ENCODE data around the gene CYP27A1.

CYP27A1 gene

DNA sequence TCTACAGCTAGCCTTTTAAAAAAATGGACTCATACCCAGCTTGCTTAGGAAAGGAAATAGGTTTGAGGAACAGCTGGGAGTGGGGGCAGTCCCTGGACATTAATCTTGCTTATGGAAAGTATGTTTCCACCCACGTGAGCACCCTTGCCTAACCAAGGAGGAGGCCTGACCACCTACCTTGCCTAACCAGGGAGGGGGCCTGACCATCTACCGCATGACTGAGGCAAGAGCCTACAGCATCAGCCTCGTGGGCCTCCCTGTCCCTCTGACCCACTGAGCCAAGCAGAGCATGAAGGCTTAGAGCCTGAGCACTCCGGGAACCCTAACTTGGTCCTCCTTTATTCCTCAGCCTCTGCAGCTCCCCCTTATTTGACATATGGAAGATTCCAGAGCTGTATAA lies 29.4 kb downstream of the CYP27A1 start:
- DNase-seq (ENCODE audit: low spot score): no peak
- Mint-ChIP-seq H3K27me3 (ENCODE audit: low read depth) (peaks cover 11% of the 10 kb centered on the region), H3K27ac (no peak overlapping the region), H3K4me3 (no peak overlapping the region), H3K36me3 (ENCODE audit: low read depth) (no peaks in the 10 kb centered on the region), H3K4me1 (ENCODE audit: low read depth) (no peaks in the 10 kb centered on the region), H3K9me3 (no peaks in the 10 kb centered on the region)

GRCh38 chr2:218812096-218812815 lies 30.3 kb downstream of the CYP27A1 start:
- Mint-ChIP-seq H3K36me3 (ENCODE audit: low read depth) (no peaks in the 10 kb centered on the region), H3K27me3 (ENCODE audit: low read depth) (peaks cover 13% of the 10 kb centered on the region), H3K4me3 (no peak overlapping the region), H3K27ac (no peak overlapping the region), H3K4me1 (ENCODE audit: low read depth) (no peaks in the 10 kb centered on the region), H3K9me3 (no peaks in the 10 kb centered on the region)
- DNase-seq (ENCODE audit: low spot score): no peak

- H3K27ac Mint-ChIP-seq: no peak overlapping the region
Measured at GRCh38 chr2:218812861-218813260, 30.9 kb downstream of the CYP27A1 start.

DNA sequence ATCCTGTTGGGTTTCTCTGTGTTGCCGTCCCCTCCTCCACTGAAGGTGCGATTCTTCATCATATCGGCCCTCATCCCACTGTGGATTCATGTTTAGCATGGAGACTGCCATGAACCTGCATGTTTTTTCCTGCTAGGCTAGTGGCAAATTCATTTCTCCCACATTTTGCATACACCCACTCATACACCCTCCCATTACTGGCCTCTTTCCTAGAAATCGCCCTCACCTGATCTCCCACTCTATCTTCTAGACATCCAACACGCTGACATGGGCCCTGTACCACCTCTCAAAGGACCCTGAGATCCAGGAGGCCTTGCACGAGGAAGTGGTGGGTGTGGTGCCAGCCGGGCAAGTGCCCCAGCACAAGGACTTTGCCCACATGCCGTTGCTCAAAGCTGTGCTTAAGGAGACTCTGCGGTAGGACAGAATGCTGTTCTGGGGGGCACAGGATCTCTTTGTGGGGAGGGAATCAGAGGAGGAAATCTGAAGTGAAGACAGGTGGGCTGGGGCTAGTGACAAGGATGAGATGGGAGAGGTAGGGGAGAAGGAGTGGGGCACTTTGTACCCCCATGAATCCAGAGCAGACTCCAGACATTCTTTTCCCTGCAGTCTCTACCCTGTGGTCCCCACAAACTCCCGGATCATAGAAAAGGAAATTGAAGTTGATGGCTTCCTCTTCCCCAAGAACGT lies 32.0 kb downstream of the CYP27A1 start:
- Mint-ChIP-seq H3K27ac (no peak overlapping the region), H3K4me1 (ENCODE audit: low read depth) (no peaks in the 10 kb centered on the region), H3K4me3 (no peak overlapping the region), H3K27me3 (ENCODE audit: low read depth) (peaks cover 13% of the 10 kb centered on the region), H3K36me3 (ENCODE audit: low read depth) (no peaks in the 10 kb centered on the region), H3K9me3 (no peaks in the 10 kb centered on the region)
- no peak for DNase-seq (ENCODE audit: low spot score)

More at GRCh38 chr2:218812861-218813260, 30.9 kb downstream of the CYP27A1 start:
- Mint-ChIP-seq H3K36me3 (ENCODE audit: low read depth) (no peaks in the 10 kb centered on the region), H3K4me3 (no peak overlapping the region), H3K27me3 (ENCODE audit: low read depth) (peaks cover 18% of the 10 kb centered on the region), H3K9me3 (no peaks in the 10 kb centered on the region), H3K4me1 (ENCODE audit: low read depth) (no peaks in the 10 kb centered on the region)
- no peak for DNase-seq (ENCODE audit: low spot score)

DNA sequence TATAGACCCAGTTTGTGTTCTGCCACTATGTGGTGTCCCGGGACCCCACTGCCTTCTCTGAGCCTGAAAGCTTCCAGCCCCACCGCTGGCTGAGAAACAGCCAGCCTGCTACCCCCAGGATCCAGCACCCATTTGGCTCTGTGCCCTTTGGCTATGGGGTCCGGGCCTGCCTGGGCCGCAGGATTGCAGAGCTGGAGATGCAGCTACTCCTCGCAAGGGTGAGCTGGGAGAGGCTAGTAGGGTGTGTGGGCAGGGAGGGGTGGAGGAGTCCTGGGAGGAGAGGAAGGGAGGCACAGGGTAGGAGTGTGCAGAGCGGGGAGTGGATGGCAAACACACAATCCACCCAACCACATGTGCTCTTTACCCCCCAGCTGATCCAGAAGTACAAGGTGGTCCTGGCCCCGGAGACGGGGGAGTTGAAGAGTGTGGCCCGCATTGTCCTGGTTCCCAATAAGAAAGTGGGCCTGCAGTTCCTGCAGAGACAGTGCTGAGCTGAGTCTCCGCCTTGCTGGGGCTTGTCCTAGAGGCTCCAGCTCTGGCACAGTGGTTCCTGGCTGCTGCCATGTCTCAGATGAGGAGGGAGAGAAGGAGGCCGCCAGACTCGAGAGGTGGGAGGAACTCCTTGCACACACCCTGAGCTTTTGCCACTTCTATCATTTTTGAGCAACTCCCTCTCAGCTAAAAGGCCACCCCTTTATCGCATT lies 32.7 kb downstream of the CYP27A1 start:
- Mint-ChIP-seq H3K9me3 (no peaks in the 10 kb centered on the region), H3K27ac (no peak overlapping the region), H3K4me3 (no peak overlapping the region), H3K27me3 (ENCODE audit: low read depth) (peaks cover 10% of the 10 kb centered on the region), H3K36me3 (ENCODE audit: low read depth) (no peaks in the 10 kb centered on the region), H3K4me1 (ENCODE audit: low read depth) (no peaks in the 10 kb centered on the region)
- no peak for DNase-seq (ENCODE audit: low spot score)

- Mint-ChIP-seq H3K9me3 (no peaks in the 10 kb centered on the region), H3K4me3 (no peak overlapping the region), H3K27ac (no peak overlapping the region), H3K4me1 (ENCODE audit: low read depth) (no peaks in the 10 kb centered on the region), H3K27me3 (ENCODE audit: low read depth) (peaks cover 10% of the 10 kb centered on the region), H3K36me3 (ENCODE audit: low read depth) (no peaks in the 10 kb centered on the region)
- no peak for DNase-seq (ENCODE audit: low spot score)
Measured at GRCh38 chr2:218815244-218815637, 33.3 kb downstream of the CYP27A1 start.

DNA sequence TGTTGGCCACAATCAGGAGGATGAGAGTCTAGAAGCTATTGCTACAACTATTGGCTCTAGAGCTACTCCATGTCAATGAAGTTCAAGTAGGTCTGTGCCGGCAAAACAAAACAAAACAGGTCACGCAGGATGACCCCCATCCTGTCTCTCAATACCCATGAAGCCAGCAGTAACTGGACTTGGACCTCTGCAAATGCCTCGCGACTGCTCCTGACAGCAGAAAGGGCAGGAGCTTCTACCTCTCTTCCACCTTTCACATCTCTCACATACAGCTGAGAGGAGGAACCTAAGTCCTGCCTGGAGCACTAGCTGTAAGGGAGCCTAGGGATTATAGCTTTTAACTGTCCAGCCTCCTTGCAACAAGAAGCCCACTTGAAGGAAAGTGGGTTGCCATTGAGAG lies 33.7 kb downstream of the CYP27A1 start:
- no peak overlapping the region for H3K27ac Mint-ChIP-seq

DNA sequence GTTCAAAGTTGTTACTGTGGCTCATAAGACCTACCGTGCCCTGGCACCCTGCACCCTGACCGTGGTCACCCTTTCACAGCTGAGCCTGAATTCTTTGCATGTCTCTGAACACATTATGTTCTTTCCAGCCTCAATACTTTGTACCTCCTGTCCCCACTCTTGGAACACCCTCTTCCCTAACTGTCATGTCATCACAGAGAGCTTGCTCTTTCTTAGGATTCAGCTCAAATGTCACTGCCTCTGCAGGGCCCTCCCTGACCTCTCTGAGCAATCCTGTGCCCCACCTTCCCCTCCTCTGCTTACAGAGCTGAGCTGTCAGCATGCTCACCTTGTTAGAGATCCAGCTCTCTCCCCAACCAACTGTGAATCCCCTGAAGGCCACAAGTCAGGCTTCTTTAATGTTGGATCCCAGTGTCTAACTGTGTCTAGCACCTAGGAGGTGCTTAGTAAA lies 34.6 kb downstream of the CYP27A1 start:
- no peak overlapping the region for H3K4me3 Mint-ChIP-seq
- DNase-seq (ENCODE audit: low spot score): no peak
- peaks cover 10% of the 10 kb centered on the region for H3K27me3 Mint-ChIP-seq (ENCODE audit: low read depth)

More for the DNA sequence above, 33.7 kb downstream of the CYP27A1 start:
- H3K4me3 Mint-ChIP-seq: no peak overlapping the region
- peaks cover 10% of the 10 kb centered on the region for H3K27me3 Mint-ChIP-seq (ENCODE audit: low read depth)
- DNase-seq (ENCODE audit: low spot score): no peak
- no peaks in the 10 kb centered on the region for H3K9me3 Mint-ChIP-seq
- H3K36me3 Mint-ChIP-seq (ENCODE audit: low read depth): no peaks in the 10 kb centered on the region
- no peaks in the 10 kb centered on the region for H3K4me1 Mint-ChIP-seq (ENCODE audit: low read depth)

GRCh38 chr2:218819093-218819492 lies 37.1 kb downstream of the CYP27A1 start:
- no peaks in the 10 kb centered on the region for H3K36me3 Mint-ChIP-seq (ENCODE audit: low read depth)
- no peak for DNase-seq (ENCODE audit: low spot score)
- no peaks in the 10 kb centered on the region for H3K9me3 Mint-ChIP-seq

More for the DNA sequence above, 34.6 kb downstream of the CYP27A1 start:
- H3K9me3 Mint-ChIP-seq: no peaks in the 10 kb centered on the region
- H3K27ac Mint-ChIP-seq: no peak overlapping the region
- no peaks in the 10 kb centered on the region for H3K36me3 Mint-ChIP-seq (ENCODE audit: low read depth)
- H3K4me1 Mint-ChIP-seq (ENCODE audit: low read depth): no peaks in the 10 kb centered on the region

GRCh38 chr2:218820746-218821369 lies 38.9 kb downstream of the CYP27A1 start:
- Mint-ChIP-seq H3K27ac (no peak overlapping the region), H3K4me3 (no peak overlapping the region), H3K36me3 (ENCODE audit: low read depth) (no peaks in the 10 kb centered on the region), H3K27me3 (ENCODE audit: low read depth) (peaks cover 10% of the 10 kb centered on the region), H3K9me3 (no peaks in the 10 kb centered on the region), H3K4me1 (ENCODE audit: low read depth) (no peaks in the 10 kb centered on the region)
- no peak for DNase-seq (ENCODE audit: low spot score)

More at GRCh38 chr2:218819093-218819492, 37.1 kb downstream of the CYP27A1 start:
- Mint-ChIP-seq H3K4me1 (ENCODE audit: low read depth) (no peaks in the 10 kb centered on the region), H3K27me3 (ENCODE audit: low read depth) (peaks cover 10% of the 10 kb centered on the region), H3K27ac (no peak overlapping the region), H3K4me3 (no peak overlapping the region)

- no peaks in the 10 kb centered on the region for H3K9me3 Mint-ChIP-seq
- H3K27ac Mint-ChIP-seq: no peak overlapping the region
- no peak overlapping the region for H3K4me3 Mint-ChIP-seq
- H3K36me3 Mint-ChIP-seq (ENCODE audit: low read depth): no peaks in the 10 kb centered on the region
- no peak for DNase-seq (ENCODE audit: low spot score)
- no peaks in the 10 kb centered on the region for H3K4me1 Mint-ChIP-seq (ENCODE audit: low read depth)
- peaks cover 8% of the 10 kb centered on the region for H3K27me3 Mint-ChIP-seq (ENCODE audit: low read depth)
Measured at GRCh38 chr2:218821605-218822211, 39.8 kb downstream of the CYP27A1 start.

DNA sequence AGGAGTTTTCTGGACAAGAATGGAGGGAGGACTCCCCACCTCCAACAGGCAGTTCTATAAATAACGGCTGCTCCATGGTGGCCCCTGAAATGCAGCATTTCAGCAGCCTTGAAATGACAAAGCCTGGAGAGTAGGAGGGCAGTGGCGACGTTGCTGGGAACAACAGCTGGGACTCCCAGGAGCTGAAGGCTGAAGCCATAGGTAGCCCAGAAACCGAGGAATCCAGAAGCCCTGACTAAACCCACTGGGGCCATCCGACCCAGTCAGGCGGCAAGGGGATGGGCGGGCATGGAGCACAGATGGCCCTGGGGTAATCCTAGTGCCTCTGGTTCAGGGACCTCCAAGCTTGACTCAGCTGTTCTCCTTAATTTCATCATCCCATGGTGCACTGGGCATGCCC lies 40.7 kb downstream of the CYP27A1 start:
- Mint-ChIP-seq H3K36me3 (ENCODE audit: low read depth) (no peaks in the 10 kb centered on the region), H3K27ac (no peak overlapping the region), H3K4me3 (no peak overlapping the region), H3K4me1 (ENCODE audit: low read depth) (no peaks in the 10 kb centered on the region), H3K9me3 (no peaks in the 10 kb centered on the region), H3K27me3 (ENCODE audit: low read depth) (peaks cover 1% of the 10 kb centered on the region)
- DNase-seq (ENCODE audit: low spot score): no peak

GRCh38 chr2:218823196-218823855 lies 41.4 kb downstream of the CYP27A1 start:
- DNase-seq (ENCODE audit: low spot score): no peak
- no peaks in the 10 kb centered on the region for H3K4me1 Mint-ChIP-seq (ENCODE audit: low read depth)
- H3K9me3 Mint-ChIP-seq: no peaks in the 10 kb centered on the region
- H3K27me3 Mint-ChIP-seq (ENCODE audit: low read depth): no peaks in the 10 kb centered on the region
- H3K4me3 Mint-ChIP-seq: no peak overlapping the region
- no peaks in the 10 kb centered on the region for H3K36me3 Mint-ChIP-seq (ENCODE audit: low read depth)
- H3K27ac Mint-ChIP-seq: no peak overlapping the region

Data from T-helper 2 cell treated with Interferon-gamma antibody and Interleukin-4, amounts not matched to agents 5 μg/mL and 100 μg/mL, for 36 hours (primary cell).